CD1c-positive myeloid dendritic cell (primary cell): ENCODE measurements around the gene RXRA.
A peak's percentile ranks its signal among the peaks of the same experiment; 100 is the strongest.

Experiments used
- DNase-seq: peaks from one replicate; pipeline ENCODE4 v3.0.0-alpha.2; 2016; ENCODE audit errors: extremely low spot score

Gene RXRA

DNA sequence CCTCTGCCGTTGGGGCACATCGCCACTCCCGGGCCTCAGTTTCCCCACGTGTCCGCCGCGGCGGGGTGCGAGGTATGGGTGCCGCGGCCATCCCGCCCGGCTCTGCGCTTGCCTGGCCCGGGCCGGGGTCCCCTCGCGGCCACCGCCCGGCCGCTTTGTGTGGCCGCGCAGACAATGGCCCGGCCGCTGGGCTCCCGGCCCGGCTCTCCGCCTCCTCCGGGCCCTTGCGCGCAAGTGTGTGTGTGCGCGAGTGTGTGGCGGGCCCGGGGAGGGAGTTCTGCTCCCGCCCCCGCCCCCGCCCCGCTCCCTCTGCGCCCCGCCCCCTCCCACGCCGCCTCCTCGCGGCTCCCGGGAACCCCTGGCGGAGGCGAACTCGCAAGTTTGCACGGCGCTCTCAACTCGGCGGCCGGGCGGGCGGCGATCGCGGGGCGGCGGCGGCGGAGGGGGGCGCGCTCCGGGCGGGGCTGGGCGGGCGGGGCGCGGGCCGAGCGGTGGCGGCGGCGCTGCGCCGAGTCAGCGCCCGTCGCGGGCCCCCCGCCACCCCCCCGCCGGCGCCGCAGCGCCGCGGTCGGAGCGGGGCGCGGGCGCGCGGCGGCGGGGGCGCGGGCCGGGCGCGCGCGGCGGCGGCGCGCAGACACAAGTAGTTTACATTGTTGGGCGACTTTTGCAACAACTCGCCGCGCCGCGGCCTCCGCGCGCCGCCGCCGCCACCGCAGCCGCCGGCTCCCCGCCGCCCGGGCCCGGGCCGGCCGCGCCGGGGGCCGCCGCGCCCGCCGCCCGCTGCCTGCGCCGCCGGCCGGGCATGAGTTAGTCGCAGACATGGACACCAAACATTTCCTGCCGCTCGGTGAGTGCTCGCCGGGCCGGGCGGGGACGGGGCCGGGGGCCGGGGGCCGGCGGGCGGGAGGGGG, at the start of gene RXRA:
TSS of gene RXRA (plus strand) at position 643 of the 911 bp plus-strand sequence. CDS start at position 820, 177 bp downstream.
- DNase-seq = peak; percentile 81

DNA sequence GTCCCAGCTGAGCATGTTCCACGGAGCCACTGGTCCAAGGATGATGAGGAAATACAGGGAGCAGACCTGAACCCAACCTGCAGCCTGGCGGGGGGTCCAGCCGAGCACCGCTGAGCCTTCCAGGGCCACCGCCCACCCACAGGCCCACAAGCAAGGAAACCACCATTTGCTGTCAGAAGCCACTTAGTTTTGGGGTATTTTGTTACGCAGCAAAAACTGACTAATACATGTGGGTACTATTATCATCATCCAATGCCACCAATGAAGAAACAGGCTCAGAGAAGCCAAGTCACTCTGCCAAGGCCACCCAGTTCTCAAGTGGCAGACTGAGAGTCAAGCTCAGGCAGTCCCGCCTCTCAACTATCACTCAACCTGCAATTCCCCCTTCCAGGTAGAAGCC, 48.0 kb upstream of the RXRA start:
- no peak for DNase-seq

DNA sequence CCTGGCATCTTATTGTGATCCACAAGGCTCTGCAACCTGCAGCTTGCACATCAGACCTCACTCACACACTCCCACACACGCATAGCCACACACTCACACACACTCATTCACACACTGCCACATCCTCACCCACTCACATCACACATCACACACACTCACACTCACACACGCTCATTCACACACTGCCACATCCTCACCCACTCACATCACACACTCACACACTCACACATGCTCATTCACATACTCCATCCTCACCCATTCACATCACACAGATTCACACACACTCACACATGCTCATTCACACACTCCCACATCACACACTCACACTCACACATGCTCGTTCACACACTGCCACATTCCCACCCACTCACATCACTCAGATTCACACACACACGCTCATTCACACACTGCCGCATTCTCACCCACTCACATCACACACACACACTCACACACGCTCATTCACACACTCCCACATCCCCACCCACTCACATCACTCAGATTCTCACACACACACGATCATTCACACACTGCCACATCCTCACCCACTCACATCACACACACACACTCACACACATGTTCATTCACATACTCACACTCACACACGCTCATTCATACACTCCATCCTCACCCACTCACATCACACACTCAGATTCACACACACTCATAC, 47.1 kb upstream of the RXRA start:
- no peak for DNase-seq

DNA sequence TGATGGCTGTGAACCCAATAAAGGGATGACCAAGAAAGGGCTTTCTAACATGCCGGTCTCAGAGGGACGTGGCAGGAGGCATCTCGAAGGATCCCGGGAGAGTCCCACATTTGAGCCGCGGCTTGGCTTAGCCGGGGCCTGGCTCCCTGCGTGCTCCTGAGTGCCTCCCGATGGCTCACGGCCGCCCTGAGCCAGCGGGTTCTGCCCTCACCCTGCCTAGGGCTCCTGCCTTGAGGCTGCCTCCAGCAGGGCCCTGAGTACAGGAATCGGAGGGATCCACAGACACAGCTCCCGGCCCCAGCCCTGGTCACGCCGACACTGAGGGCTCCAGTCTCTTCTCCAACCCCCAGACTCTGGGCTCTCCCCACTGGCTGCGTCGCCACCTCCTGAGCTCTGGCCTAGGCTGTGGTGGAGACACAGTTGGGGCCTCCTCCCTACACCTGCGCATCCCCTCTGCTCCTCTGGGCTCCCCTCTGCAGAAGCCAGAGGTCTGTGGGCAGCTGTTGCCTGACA, 44.1 kb upstream of the RXRA start:
- no peak for DNase-seq

DNA sequence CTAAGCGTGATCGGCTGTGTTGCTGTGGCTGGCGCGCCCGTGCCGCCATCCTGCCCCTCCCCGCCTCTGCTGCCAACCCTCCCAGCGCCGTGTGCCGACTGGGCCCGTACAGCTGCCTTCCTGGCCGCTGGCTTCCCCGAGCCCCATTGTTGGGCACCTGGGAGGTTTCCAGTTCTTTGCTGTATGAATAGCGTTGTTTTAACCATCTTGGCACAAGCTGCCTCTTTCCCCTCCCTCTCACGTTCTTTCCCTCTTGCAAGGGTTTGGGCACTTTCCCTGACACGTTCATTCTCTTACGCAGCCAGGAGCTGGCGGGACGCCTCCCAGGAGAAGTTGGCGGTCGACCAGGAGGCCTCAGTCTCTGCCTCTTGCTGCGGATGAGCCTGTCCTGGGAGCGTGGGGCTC, 43.1 kb upstream of the RXRA start:
- DNase-seq = no peak

DNA sequence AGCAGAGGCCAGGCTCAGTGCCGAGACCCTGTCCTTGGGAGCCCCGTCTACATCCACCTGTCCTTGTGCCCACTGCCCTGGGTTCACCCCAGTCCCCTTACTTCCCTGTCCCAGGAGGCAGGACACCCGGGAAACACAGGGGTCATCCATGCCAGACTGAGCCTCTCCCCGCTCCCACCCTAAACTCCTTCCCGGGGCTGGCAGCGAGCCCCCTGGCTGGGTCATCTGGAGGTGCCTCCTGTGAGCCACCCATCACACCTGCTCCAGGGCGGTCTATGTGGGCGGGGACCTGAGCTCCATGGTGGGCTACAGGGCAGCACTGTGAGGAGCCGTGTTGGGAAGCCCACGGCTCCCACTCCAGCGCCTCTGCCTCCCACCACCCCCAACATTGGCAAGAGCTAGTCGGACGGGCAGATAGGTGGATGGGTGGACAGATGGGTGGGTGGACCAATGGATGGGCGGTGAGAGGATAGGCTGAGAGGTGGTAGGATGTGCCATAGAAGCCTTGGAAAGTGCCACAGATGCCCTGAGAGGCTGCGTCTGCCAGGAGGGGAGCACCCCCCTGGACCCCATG, 42.5 kb upstream of the RXRA start:
- DNase-seq = no peak

DNA sequence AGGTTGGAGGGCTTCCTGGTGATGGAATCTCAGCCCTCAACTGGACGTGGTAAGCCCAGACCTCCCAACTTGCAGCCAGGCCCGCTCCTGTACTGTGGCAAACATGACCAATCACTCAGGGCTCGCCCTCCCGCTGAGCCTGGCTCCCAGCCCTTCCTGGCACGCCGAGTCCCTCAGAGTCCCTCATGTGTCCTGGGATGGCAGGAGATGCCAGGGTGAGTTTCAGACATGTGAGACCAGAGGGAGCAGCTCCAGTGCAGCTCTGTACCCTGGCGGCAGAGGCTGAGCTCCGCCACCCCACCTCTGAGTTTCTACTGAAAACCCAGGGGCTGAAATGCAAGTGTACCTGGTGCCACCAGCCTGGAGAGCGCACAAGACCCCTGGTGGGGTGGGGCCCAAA, 42.0 kb upstream of the RXRA start:
- no peak for DNase-seq

DNA sequence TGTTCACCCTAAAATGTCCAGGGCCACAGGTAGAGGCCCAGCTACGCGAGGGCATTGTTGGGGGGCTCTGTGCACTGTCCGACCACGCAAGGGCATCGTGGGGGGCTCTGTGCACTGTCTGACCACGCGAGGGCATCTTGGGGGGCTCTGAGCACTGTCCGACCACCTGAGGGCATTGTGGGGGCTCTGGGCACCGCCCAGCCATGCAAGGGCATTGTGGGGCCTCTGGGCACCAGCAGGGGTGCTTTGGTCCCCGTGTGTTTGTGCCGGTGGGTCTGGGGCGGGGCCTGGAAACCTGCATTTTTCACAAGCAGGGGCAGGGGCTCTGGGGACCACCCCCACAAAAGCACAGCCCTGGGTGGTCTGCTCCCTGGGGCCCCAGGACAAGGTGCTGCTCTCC, 41.5 kb upstream of the RXRA start:
- DNase-seq = no peak

DNA sequence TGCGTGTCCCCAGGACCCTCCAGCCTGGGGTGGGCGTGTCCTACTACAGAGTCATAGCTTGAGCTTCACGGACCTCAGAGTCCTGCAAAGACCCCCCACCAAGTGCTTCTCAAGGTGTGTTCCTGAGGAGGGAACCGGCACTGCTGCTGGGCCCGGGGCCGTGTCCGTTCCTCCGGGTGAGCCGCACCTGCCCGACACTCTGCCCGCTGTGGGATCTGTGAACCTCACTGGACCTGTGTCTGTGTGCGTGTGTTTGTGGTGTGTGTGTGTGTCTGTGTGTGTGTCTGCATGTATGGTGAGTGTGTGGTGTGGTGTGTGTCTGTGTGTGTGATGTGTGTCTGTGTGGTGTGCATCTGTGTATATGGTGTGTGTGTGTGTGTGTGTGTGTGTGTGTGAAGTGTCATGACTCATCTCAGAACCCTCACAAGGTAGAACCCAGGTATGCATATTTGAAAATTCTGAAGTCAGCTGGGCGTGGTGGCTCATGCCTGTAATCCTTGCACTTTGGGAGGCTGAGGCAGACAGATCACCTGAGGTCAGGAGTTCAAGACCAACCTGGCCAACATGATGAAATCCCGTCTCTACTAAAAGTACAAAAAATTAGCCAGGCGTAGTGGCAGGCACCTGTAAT, 40.9 kb upstream of the RXRA start:
- no peak for DNase-seq

DNA sequence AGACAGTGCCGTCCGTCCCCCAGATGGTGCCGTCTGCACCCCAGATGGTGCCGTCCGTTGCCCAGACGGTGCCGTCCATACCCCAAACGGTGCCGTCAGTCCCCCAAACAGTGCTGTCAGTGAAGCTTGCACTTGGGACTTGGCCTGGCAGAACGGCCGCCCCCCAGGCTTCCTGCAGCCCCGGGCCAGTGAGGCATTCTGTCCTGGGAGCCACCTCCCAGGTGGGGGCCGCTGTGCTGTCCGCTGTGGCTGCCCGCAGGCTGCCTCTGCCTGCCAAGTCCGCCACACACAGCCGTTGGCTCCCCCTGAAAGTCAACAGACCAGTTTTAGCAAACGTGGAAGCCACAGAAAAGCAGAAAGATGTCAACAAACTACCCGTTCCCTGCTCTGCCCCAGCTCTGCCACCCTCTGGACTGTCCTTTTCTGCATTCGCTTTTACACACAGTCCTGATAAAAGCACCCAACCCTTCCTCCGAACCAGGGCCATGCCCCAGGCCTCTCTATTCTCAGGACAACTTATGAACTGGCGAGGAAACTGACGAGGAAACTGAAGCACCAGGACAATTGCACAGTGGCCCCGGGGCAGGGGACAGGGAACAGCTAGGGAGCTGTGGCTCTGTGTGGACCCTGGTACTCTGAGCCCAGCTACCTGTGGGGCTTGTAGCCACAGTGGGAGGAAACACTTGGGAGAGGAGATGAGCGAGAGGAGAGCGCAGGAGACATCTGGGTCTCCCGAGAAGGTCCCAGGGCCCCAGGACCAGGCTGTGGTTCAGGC, 39.6 kb upstream of the RXRA start:
- peak; percentile 3 for DNase-seq

DNA sequence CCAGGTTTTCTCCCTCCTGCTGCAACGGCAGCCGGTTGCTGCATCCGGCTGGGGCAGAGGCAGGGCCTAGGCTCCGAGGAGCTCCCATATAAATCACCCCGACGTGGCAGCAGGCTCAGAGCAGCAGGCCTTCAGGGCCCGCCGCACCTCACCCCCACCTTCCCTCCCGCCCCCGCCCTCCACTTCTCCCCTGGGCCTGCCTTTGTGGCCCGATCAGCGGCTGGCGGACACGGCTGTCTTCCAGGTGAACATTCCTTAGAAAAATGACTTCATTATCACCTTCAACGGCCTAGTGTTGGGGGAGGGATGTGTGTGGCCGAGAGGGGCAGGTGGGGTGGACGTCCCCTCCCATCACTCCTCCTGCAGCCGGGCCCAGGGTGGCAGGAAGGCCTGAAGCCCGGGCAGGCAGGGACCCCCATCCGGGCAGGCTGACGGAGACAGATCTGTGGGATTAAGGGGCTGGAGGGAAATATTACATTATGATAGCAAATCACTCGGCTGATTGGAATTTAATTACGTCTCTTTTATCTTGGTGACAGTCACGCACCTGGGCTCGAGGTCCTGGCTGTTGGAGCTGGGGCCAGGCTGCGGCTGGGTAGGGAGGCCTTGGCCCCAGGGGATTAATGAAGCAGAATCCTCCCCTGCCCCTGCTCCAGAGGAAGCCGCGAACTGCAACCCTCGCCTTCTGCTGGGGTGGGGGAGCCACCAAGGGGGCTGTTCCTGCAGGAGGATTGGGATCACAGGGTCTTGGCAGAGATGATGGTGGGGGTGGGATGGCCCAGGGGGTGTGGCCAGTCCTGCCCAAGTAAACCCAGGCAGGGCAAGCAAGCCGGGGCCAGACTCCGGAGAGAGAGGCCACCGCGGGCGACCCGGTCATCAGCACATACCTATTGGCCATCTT, 38.4 kb upstream of the RXRA start:
- DNase-seq = no peak

DNA sequence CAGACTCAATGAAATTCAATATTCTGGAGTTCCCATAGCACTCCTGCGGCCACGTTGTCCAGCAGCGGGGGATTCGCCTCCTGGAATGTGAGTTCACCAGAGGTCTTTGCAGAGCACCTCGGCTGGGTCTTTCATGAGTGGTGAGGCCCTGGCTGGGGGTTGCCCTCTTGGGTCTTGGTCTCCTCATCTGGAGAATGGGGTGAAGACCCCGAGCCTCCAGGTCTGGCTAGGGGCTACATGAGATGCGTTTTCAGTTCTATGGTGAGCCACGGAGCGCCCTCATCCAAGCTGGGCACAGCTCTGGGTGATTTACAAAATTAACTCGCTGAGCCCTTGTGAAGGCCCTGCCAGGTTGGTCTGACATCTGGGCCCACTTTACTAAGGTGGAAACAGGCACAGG, 37.5 kb upstream of the RXRA start:
- DNase-seq = no peak

DNA sequence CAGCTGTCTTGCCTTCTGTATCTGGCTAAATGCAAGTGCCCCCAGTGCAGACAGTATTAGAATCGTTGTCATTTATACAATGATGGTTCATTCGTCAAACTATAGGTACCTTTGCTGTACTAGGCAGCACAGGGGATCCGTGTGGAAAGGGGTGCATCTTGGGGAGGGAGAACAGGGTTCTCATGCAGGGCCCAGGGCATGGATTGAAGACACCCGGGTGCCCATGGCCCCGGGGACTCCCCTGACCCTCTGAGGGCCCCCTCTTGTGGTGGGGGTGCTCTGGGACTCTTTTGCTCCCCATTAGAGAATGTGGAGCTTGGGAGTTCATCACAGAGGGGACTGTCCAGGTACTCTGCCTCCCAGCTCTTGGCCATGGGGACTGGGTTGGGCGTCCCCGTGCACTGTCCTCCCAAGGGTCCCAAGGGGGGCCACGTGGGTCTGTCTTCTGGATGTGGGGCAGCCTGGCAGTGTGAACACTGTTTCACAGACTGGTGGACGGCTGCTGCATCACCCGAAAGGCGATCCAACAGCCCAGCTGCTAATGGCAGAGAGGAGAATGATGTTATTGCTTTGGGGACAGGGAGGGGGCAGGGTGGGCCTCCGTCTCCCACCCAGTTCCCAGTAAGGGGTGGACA, 36.9 kb upstream of the RXRA start:
- no peak for DNase-seq

DNA sequence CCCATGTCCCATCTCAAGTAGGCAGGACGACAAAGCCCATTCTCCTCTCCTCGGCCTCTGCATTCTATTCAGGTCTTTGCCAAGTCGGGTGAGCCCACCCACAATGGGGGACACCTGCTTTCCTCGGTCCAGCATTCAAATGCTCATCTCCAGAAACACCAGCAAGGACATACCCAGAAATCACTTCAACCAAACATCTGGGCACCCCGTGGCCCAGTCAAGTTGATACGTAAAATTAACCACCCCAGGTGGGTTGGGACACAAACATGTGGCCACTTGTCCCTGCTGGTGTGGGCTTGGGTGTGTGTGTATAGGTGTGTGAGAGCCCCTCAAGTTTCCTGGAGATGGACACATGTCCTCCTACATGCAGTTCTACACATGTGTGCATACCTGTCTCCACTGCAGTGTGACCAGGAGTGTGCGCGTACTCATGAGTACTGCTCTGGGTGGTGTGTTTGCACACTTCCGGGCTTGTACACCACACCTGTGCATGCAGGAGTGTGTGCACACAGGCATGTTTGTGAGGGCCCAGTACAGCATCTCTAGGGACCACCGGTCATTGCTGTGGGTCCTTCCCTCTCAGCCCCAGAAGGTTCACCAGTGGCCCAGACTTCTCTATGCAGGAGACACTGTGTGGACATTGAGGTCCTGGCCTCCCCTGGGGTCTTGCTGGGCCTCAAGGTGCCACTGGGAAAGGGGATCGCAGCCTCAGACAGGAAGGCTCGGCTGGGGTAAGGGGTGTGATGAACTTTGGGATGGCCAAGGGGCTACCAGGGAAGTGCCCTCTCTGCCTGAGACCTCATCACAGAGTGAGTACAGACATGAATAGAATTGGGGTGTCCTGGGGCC, 35.4 kb upstream of the RXRA start:
- DNase-seq = no peak

DNA sequence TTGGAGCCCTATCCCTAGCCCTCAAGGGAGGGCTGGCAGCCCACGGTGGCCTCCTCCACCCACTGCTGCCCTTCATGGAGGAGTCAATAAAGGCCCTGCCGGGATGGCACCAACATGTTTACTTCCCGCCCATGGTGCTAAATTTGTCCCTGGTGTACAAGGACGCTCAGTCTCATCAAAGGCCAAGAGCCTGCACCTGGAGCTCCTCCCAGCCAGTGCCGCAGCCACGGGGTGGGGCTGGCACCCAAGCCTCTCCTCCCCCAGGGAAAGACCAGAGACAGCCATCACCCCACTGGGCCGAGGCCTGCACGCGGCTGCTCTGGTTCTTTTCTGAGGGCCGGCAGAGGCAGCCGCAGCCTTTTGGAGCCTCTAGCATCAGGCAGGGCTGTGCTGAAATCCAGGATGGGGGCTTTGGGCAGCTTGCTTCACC, 34.8 kb upstream of the RXRA start:
- no peak for DNase-seq

DNA sequence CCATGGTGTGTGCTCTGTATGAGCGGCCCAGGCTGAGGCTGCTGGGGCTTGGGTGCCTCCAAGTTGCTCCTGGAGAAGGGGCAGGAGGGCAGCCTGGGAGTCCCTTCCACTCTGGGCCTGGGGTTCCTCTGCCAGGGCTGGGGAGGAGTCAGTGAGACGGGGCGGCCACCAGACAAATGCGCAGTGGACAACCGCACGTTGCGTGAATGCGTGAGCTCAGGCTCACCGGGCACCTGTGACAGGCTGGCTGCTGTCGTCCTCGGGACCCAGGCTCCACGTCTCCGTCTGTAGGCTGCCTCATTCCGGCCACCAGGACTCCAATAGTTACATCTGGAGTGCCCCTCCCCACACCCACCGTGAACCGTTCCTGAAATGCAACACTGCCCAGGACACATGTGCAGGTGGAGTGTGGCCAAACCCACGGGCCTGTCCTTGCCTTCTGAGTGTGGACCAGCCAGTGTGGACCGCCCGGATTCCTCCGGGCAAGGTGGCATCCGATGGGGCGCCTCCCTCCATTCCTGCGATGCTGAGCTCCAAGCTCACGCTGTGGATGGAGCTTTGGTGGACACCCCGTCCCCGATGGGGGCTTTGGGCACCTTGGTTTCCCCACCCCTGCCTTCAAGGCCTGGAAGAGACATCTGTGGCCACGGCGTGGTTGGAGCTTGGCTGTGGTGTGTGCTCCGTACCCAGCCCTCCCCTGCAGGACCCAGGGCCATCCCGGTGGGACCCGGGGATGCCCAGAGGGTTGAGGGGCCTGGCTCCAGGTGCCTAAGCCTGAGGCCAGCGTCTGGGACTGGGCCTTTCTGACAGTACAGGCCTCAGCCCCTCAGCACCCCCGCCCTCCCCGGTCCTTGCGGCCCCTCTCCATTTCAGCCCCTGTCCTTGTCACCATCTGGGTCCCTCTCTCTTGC, 34.0 kb upstream of the RXRA start:
- no peak for DNase-seq

DNA sequence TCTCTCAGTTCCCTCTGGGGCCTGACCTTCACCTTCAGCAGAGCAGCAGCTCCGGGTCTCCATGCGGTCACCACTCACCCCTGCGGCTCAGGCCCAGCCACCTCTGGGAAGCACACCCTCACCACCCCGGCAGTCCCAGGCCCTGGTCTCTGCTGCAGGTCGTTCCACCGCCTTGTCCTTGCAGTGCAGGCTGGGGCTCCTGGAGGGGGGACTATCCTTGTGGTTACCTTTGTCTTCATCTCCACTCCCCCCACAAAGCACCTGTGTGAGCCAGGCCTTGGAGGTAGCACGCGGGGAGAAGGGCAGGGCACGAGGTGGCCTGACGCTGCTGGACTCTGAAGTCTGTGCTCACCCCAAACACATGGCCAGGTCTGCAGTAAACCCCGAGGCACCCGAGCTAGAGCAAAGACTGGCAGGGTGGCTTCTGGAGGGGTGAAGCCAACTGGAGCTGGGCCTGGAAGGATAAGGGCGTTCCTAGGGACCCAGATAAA, 33.2 kb upstream of the RXRA start:
- no peak for DNase-seq
